Fibroblast of skin of abdomen (primary cell): Measurements from ENCODE around the gene RHEB. TPM values are rescaled to one million over a fixed set of nuclear protein-coding genes. Genes with fewer than 3 reads are reported as not detected.
A peak's percentile ranks its signal among the peaks of the same experiment; 100 is the strongest.
"Not testable (repeated sequence)": the region's sequence is repeated elsewhere in the genome, so short reads cannot be mapped to it uniquely, and the experiment has no call there.

Experiments
- DNase-seq: peaks from one replicate; pipeline ENCODE4 v3.0.0-alpha.2; 2013
- polyA plus RNA-seq, 2 experiments: library from polyadenylated mRNA; unstranded; fragments of 120-200 nt; gene quantifications; one replicate each; pipeline ENCODE4 v1.2.1, GENCODE V29; 2013; ENCODE audit not compliant: insufficient read length in 2 of 2

Gene RHEB
- polyA plus RNA-seq (2013, experiment 1 of 2; ENCODE audit: insufficient read length) = 128 TPM
- 134 TPM for polyA plus RNA-seq (2013, experiment 2 of 2; ENCODE audit: insufficient read length)

GRCh38 chr7:151519765-151520418 is at the start of gene RHEB:
TSS of gene RHEB (minus strand) at chr7:151519895. CDS start at chr7:151519511, 384 bp downstream.
- peak; percentile 100 for DNase-seq

- peak; percentile 57 for DNase-seq
Observed at GRCh38 chr7:151566897-151567320, 47.2 kb upstream of the RHEB start.

- DNase-seq = peak; percentile 41
Observed at GRCh38 chr7:151565541-151565940, 45.8 kb upstream of the RHEB start.

GRCh38 chr7:151560243-151560642 is 40.5 kb upstream of the RHEB start:
- no peak for DNase-seq

- DNase-seq = no peak
Observed at GRCh38 chr7:151559557-151560183, 40.0 kb upstream of the RHEB start.

- DNase-seq = peak; percentile 88
Observed at GRCh38 chr7:151558575-151558974, 38.9 kb upstream of the RHEB start.

- DNase-seq = no peak
Observed at GRCh38 chr7:151556592-151556991, 36.9 kb upstream of the RHEB start.

- DNase-seq = no peak
Observed at GRCh38 chr7:151553356-151553755, 33.7 kb upstream of the RHEB start.

- DNase-seq = no peak
Observed at GRCh38 chr7:151552352-151553028, 32.8 kb upstream of the RHEB start.

GRCh38 chr7:151551820-151552219 is 32.1 kb upstream of the RHEB start:
- peak; percentile 30 for DNase-seq

GRCh38 chr7:151550656-151551286 is 31.1 kb upstream of the RHEB start:
- DNase-seq = peak; percentile 88

- DNase-seq = no peak
Observed at GRCh38 chr7:151549644-151550043, 29.9 kb upstream of the RHEB start.

- no peak for DNase-seq
Observed at GRCh38 chr7:151549083-151549482, 29.4 kb upstream of the RHEB start.

GRCh38 chr7:151544183-151544582 is 24.5 kb upstream of the RHEB start:
- DNase-seq = no peak

GRCh38 chr7:151542606-151543130 is 23.0 kb upstream of the RHEB start:
- no peak for DNase-seq

- no peak for DNase-seq
Observed at GRCh38 chr7:151541709-151542499, 22.2 kb upstream of the RHEB start.

GRCh38 chr7:151540146-151540545 is 20.5 kb upstream of the RHEB start:
- DNase-seq = no peak

- DNase-seq = no peak
Observed at GRCh38 chr7:151539088-151539671, 19.5 kb upstream of the RHEB start.

GRCh38 chr7:151537818-151538561 is 18.3 kb upstream of the RHEB start:
- no peak for DNase-seq

GRCh38 chr7:151536178-151536577 is 16.5 kb upstream of the RHEB start:
- not testable (repeated sequence) for DNase-seq

- no peak for DNase-seq
Observed at GRCh38 chr7:151529842-151530241, 10.1 kb upstream of the RHEB start.
